Stimulated activated CD4-positive, alpha-beta T cell treated with anti-CD3 and anti-CD28 coated beads, Interleukin-1b, Interleukin-23, amount 100 ng/mL, for 1 hour (primary cell): ENCODE results near the gene CD27.
"Not testable (repeated sequence)": the region's sequence is repeated elsewhere in the genome, so short reads cannot be mapped to it uniquely, and the experiment has no call there.

Experiments used
- DNase-seq, 2 donors: peaks; one replicate each; pipeline ENCODE4 v3.0.0-alpha.2; 2020; ENCODE audit warnings: low read depth in 2 of 2

The CD27 gene

GRCh38 chr12:6461401-6462233 is 16.9 kb downstream of the CD27 start:
- peak in 1 of 2 donors; percentile 56 for DNase-seq

DNA sequence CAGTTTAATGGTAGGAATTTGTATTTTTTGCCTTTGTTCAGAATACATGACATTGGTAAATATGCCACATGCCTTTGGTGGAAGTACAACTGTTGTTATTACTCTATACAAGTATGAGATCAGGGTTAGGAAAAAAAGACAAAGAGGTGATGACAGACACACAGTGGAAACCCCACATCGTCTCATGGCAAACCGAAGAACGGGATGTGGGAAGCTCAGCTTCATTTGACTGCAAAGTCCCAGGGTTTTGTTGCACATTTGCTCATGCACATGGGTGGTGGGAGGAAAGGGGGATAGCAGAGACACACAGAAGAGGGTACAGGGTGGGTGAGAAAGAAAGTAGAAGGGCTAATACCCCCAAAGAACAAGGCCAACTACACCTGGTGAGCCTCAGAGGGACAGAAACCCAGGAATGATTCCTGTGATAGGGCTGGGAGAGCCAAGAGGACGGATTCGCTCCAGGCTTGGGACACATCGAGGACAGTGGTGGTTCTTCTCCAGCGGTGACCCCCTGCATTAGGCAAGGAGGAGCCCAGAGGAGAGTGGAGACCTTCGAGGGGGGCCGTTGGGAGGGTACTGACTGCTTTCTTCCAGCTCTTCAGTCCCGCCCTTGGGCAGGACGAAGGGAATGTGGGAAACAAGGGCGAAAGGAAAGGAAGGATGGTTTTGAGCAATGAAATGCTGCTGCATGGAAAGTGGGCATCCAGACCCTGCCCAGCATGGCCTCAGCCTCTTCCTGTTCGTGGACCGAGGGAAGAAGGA is 17.7 kb downstream of the CD27 start:
- no peak for DNase-seq

- DNase-seq: no peak
Observed at GRCh38 chr12:6463216-6463615, 18.5 kb downstream of the CD27 start.

GRCh38 chr12:6463858-6464257 is 19.1 kb downstream of the CD27 start:
- no peak for DNase-seq

GRCh38 chr12:6464531-6464930 is 19.8 kb downstream of the CD27 start:
- no peak for DNase-seq

DNA sequence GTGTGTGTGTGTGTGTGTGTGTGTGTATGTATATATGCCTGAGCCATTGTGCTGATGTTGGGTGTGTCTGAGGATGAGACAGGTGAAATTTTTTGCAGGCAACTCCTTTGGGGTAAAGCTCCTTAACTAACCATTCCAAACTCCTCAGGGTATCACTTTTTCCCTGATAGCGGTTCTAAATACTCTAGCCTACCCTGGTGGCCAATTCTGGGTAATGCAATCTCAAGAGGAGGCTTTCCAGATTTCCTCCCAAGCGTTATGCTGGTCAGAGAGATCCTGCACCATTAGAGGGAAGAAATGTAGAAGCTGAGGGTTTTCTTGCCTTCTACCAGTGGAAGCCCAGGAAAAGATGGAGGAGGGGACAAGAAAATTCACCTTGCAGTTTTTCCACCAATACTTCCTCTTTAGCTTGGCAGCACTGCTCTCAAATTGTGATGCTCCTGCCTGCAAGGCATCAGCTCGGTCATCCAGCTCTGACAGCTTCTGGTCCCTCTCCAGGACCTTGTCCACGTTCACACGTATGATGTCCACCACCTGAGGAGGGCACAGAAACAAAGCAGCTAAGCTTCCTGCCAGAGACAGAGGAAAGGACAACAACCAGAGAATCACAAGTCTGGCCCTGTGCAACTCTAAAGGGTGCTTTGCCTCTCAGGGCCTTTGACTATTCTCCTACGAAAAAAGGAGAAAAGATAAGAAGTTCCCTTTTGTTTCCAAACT is 20.9 kb downstream of the CD27 start:
- DNase-seq: no peak

GRCh38 chr12:6466184-6466573 is 21.4 kb downstream of the CD27 start:
- no peak for DNase-seq

DNA sequence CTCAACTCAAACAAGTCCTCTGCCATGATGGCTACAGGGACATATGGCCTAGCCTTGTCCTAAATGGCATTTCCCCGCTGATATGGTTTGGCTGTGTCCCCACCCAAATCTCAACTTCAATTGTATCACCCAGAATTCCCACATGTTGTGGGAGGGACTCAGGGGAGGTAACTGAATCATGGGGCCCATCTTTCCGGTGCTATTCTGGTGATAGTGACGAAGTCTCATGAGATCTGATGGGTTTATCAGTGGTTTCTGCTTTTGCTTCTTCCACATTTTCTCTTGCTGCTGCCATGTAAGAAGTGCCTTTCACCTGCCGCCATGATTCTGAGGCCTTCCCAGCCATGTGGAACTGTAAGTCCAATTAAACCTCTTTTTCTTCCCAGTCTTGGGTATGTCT is 22.0 kb downstream of the CD27 start:
- DNase-seq: not testable (repeated sequence)

DNA sequence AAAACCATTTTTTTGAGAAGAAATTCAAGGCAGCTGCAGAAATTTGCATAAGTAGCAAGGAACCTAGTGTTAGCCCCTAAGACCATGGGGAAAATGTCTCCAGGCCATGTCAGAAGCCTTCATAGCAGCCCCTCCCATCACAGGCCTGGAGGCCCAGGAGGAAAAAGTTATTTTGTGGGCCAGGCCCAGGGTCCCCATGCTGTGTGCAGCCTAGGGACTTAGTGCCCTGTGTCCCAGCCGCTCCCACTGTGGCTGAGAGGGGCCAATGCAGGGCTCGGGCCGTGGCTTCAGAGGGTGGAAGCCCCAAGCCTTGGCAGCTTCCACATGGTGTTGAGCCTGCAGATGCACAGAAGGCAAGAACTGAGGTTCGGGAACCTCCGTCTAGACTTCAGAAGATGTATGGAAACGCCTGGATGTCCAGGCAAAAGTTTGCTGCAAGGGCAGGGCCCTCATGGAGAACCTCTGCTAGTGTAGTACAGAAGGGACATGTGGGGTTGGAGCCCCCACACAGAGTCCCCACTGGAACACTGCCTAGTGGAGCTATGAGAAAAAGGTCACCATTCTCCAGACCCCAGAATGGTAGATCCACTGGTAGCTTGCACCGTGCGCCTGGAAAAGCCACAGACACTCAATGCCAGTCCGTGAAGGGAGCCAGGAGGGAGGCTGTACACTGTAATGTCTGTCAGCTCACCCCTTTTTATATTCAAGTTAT is 23.0 kb downstream of the CD27 start:
- not testable (repeated sequence) for DNase-seq

GRCh38 chr12:6468283-6468575 is 23.5 kb downstream of the CD27 start:
- no peak for DNase-seq

DNA sequence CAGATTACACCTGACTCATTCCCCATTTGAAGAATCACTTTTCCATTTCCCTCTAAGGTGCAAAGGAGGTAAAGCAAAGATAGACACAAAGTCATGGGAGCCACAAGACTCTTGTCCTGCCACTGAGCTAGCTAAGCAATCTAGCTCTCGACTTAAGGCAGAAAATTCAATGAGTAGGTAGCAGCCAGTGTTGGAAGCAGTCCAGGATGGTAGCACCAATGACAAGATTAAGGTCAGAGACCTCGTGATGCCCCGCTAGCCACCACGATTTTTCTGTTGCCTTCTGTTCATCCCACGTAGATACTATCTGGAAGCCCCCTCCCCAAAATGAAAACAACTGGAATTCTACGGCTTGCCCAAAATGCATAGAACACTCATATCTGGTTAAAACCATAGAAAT is 24.3 kb downstream of the CD27 start:
- DNase-seq: no peak

GRCh38 chr12:6469609-6470374 is 25.0 kb downstream of the CD27 start:
- no peak for DNase-seq

DNA sequence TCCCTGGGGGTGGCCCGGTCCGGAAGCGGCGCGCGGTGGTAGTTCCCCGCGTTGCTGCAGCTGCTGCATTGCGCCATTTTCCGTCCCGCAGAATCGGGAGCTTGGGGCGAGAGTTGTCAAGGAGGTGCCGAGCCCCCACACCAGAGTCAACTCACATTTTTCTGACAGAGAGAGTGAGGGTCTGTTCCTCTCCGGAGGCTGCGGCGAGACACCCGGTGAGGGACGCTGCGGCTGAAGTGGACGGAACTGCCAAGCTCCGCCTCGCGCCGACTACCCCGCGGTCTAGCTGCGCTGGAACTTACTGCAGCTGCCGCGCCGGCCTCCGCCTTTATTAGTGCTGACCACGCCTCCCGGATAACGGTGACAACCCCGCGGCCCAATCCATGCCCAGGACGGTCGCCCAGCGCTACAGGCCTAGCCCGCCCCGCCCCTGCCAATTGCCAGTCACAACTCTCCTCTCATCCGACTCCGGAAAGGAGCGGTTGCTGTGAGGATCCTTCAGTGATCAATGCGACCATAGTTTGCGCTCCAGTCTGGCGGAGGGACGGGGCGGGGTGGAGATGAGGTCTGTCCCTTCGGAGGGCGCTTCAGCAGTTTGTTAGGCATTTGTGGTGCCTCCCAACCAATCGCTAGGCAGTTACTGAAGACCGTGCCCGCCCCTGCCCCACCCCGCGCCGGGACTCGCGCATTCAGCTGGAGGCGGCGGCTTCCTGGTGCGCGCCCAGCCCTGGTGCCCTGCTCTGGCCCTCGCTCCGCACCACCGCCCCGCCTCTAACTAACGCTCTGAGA is 25.8 kb downstream of the CD27 start, which contains the start of gene VAMP1:
Gene VAMP1, minus strand, starts transcription at position 303 of the 789 bp plus-strand sequence. Its CDS starts 146 bp downstream, at position 157.
- DNase-seq: peak; percentile 89 to 90

GRCh38 chr12:6471989-6472360 is 27.2 kb downstream of the CD27 start:
- DNase-seq: no peak

GRCh38 chr12:6472491-6472890 is 27.7 kb downstream of the CD27 start:
- DNase-seq: no peak

- DNase-seq: not testable (repeated sequence)
Observed at GRCh38 chr12:6475233-6475975, 30.6 kb downstream of the CD27 start.

DNA sequence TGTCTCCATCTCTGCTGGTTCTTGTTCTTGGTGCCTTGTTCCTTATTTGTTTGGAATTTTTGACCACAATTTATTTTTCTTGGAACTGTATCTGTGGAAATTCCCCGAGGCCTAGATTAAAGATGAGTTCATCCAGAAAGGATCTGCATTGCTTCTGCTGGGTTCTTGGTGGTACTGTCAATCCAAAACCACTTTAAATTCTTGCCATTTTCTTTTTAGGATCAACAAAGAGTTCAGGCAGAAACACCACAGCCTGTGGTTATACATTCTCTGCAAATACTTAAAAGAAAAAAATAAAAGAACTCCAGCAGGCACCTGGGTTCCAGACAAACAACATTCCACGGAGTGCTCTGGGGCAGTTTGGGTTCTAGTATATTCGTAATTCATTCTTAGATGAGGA is 31.7 kb downstream of the CD27 start:
- no peak for DNase-seq

GRCh38 chr12:6477601-6478377 is 33.0 kb downstream of the CD27 start:
- DNase-seq: not testable (repeated sequence)

DNA sequence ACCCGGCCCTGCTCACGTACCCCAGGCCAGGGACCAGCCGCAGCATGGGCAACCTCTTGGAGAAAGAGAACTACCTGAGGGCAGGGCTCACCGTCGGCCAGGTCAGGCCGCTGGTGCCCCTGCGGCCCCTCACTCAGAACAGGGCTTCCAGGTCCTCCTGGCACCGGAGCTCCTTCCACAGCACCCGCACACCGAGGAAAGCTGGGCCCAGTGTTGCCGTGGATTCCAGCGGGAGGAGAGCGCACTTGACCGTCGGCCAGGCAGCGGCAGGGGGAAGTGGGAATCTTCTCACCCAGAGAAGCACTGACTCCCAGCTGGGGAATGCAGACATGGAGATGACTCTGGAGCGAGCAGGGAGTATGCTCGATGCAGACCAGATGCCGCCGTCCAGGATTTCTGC is 33.7 kb downstream of the CD27 start:
- no peak for DNase-seq
